Activated CD4-positive, alpha-beta T cell treated with anti-CD3 and anti-CD28 coated beads, Interleukin-2, amount 10 ng/mL, durations not matched to agents 24 days and 14 days (primary cell): ENCODE measurements around the gene CTRB2. TPM values are rescaled to one million over a fixed set of nuclear protein-coding genes. Genes with fewer than 3 reads are reported as not detected.

Experiments used
- DNase-seq: peaks from one replicate; pipeline ENCODE4 v3.0.0; 2022
- H3K27ac Mint-ChIP-seq: one replicate; pipeline ENCODE4 v1.8.0; 2022; ENCODE audit warnings: mild to moderate bottlenecking, mixed read lengths
- H3K27me3 Mint-ChIP-seq: one replicate; pipeline ENCODE4 v1.8.0; 2022; ENCODE audit warnings: mixed read lengths
- H3K36me3 Mint-ChIP-seq: one replicate; pipeline ENCODE4 v1.8.0; 2022; ENCODE audit warnings: low read depth, mild to moderate bottlenecking, mixed read lengths
- H3K4me1 Mint-ChIP-seq: one replicate; pipeline ENCODE4 v1.8.0; 2021; ENCODE audit warnings: mixed read lengths
- H3K4me3 Mint-ChIP-seq: one replicate; pipeline ENCODE4 v1.8.0; 2022; ENCODE audit warnings: mild to moderate bottlenecking, moderate library complexity, mixed read lengths
- H3K9me3 Mint-ChIP-seq: one replicate; pipeline ENCODE4 v1.8.0; 2021; ENCODE audit warnings: mixed read lengths
- intact Hi-C: fragments of 100-400 bp; cut with micrococcal nuclease; formaldehyde crosslinking; loops from one replicate; pipeline ENCODE4 v1.15.1; 2023
- total RNA-seq: library from RNA; stranded (reverse); gene quantifications from 2 replicates; pipeline ENCODE4 v1.2.3, GENCODE V29; 2022

The CTRB2 gene
- total RNA-seq, 1 donor from 2014 or later = not detected

- Mint-ChIP-seq H3K9me3 (no peaks in the 10 kb centered on the region), H3K36me3 (no peaks in the 10 kb centered on the region), H3K27me3 (peaks cover 30% of the 10 kb centered on the region), H3K27ac (no peak overlapping the region), H3K4me3 (no peak overlapping the region), H3K4me1 (peaks cover 16% of the 10 kb centered on the region)
- no peak for DNase-seq
- intact Hi-C loops = loop anchor here (2.0 kb wide), 1 partner anchor 267 kb away; the partner anchor contains the start of gene TMEM170A
Measured at GRCh38 chr16:75197522-75198134, 9.3 kb downstream of the CTRB2 start.

GRCh38 chr16:75196836-75197235, 10.1 kb downstream of the CTRB2 start:
- no peaks in the 10 kb centered on the region for H3K36me3 Mint-ChIP-seq
- H3K9me3 Mint-ChIP-seq = no peaks in the 10 kb centered on the region
- DNase-seq = no peak
- no peak overlapping the region for H3K27ac Mint-ChIP-seq
- intact Hi-C loops = no loop called here
- peaks cover 30% of the 10 kb centered on the region for H3K27me3 Mint-ChIP-seq
- H3K4me1 Mint-ChIP-seq = peaks cover 16% of the 10 kb centered on the region
- no peak overlapping the region for H3K4me3 Mint-ChIP-seq

- Mint-ChIP-seq H3K4me1 (peaks cover 13% of the 10 kb centered on the region), H3K36me3 (no peaks in the 10 kb centered on the region), H3K9me3 (no peaks in the 10 kb centered on the region), H3K27ac (no peak overlapping the region), H3K27me3 (peaks cover 27% of the 10 kb centered on the region), H3K4me3 (no peak overlapping the region)
- no peak for DNase-seq
- intact Hi-C loops = no loop called here
Measured at GRCh38 chr16:75195811-75196790, 10.9 kb downstream of the CTRB2 start.

- Mint-ChIP-seq H3K9me3 (no peaks in the 10 kb centered on the region), H3K27ac (no peak overlapping the region), H3K27me3 (peaks cover 19% of the 10 kb centered on the region), H3K4me3 (no peak overlapping the region), H3K4me1 (peaks cover 6% of the 10 kb centered on the region), H3K36me3 (no peaks in the 10 kb centered on the region)
- no peak for DNase-seq
- intact Hi-C loops = no loop called here
Measured at GRCh38 chr16:75193730-75194444, 13.1 kb downstream of the CTRB2 start.

- no peak for DNase-seq
- H3K4me3 Mint-ChIP-seq = no peak overlapping the region
- H3K9me3 Mint-ChIP-seq = no peaks in the 10 kb centered on the region
- H3K27ac Mint-ChIP-seq = no peak overlapping the region
- H3K36me3 Mint-ChIP-seq = no peaks in the 10 kb centered on the region
- intact Hi-C loops = no loop called here
- H3K27me3 Mint-ChIP-seq = peaks cover 17% of the 10 kb centered on the region
- H3K4me1 Mint-ChIP-seq = peaks cover 4% of the 10 kb centered on the region
Measured at GRCh38 chr16:75193265-75193650, 13.7 kb downstream of the CTRB2 start.

- no peaks in the 10 kb centered on the region for H3K36me3 Mint-ChIP-seq
- no peaks in the 10 kb centered on the region for H3K9me3 Mint-ChIP-seq
- peaks cover 2% of the 10 kb centered on the region for H3K4me1 Mint-ChIP-seq
- H3K27ac Mint-ChIP-seq = no peak overlapping the region
- H3K4me3 Mint-ChIP-seq = no peak overlapping the region
- no peak for DNase-seq
- intact Hi-C loops = no loop called here
- H3K27me3 Mint-ChIP-seq = peaks cover 12% of the 10 kb centered on the region
Measured at GRCh38 chr16:75192606-75193264, 14.2 kb downstream of the CTRB2 start.

GRCh38 chr16:75189638-75190245, 17.2 kb downstream of the CTRB2 start:
- Mint-ChIP-seq H3K27me3 (peaks cover 4% of the 10 kb centered on the region), H3K4me1 (no peaks in the 10 kb centered on the region), H3K4me3 (no peak overlapping the region), H3K9me3 (no peaks in the 10 kb centered on the region), H3K36me3 (no peaks in the 10 kb centered on the region), H3K27ac (no peak overlapping the region)
- intact Hi-C loops = no loop called here
- no peak for DNase-seq

- Mint-ChIP-seq H3K4me3 (no peak overlapping the region), H3K36me3 (no peaks in the 10 kb centered on the region), H3K9me3 (no peaks in the 10 kb centered on the region), H3K27me3 (peaks cover 4% of the 10 kb centered on the region), H3K27ac (no peak overlapping the region), H3K4me1 (no peaks in the 10 kb centered on the region)
- intact Hi-C loops = no loop called here
- DNase-seq = no peak
Measured at GRCh38 chr16:75188832-75189477, 18.0 kb downstream of the CTRB2 start.

GRCh38 chr16:75181630-75182029, 25.3 kb downstream of the CTRB2 start:
- H3K9me3 Mint-ChIP-seq = peaks cover 18% of the 10 kb centered on the region
- no peak for DNase-seq
- no peaks in the 10 kb centered on the region for H3K36me3 Mint-ChIP-seq
- H3K4me3 Mint-ChIP-seq = no peak overlapping the region
- intact Hi-C loops = no loop called here
- H3K4me1 Mint-ChIP-seq = peaks cover 2% of the 10 kb centered on the region
- peaks cover 5% of the 10 kb centered on the region for H3K27me3 Mint-ChIP-seq
- H3K27ac Mint-ChIP-seq = no peak overlapping the region

- Mint-ChIP-seq H3K4me3 (no peak overlapping the region), H3K9me3 (peaks cover 28% of the 10 kb centered on the region), H3K36me3 (peaks cover 3% of the 10 kb centered on the region), H3K4me1 (peaks cover 2% of the 10 kb centered on the region), H3K27me3 (peaks cover 4% of the 10 kb centered on the region), H3K27ac (no peak overlapping the region)
- no peak for DNase-seq
- intact Hi-C loops = no loop called here
Measured at GRCh38 chr16:75179208-75179607, 27.8 kb downstream of the CTRB2 start.

GRCh38 chr16:75176926-75177325, 30.0 kb downstream of the CTRB2 start:
- DNase-seq = no peak
- Mint-ChIP-seq H3K9me3 (peaks cover 43% of the 10 kb centered on the region), H3K27me3 (peaks cover 4% of the 10 kb centered on the region), H3K36me3 (peaks cover 13% of the 10 kb centered on the region), H3K4me1 (peaks cover 2% of the 10 kb centered on the region), H3K27ac (no peak overlapping the region), H3K4me3 (no peak overlapping the region)
- intact Hi-C loops = no loop called here

- no peak overlapping the region for H3K4me3 Mint-ChIP-seq
- H3K36me3 Mint-ChIP-seq = peaks cover 27% of the 10 kb centered on the region
- no peak for DNase-seq
- peaks cover 2% of the 10 kb centered on the region for H3K4me1 Mint-ChIP-seq
- no peak overlapping the region for H3K27ac Mint-ChIP-seq
- H3K9me3 Mint-ChIP-seq = peaks cover 45% of the 10 kb centered on the region
- intact Hi-C loops = no loop called here
- H3K27me3 Mint-ChIP-seq = no peaks in the 10 kb centered on the region
Measured at GRCh38 chr16:75175074-75175473, 31.9 kb downstream of the CTRB2 start.

- peaks cover under 1% of the 10 kb centered on the region for H3K4me1 Mint-ChIP-seq
- no peak overlapping the region for H3K4me3 Mint-ChIP-seq
- intact Hi-C loops = no loop called here
- no peak overlapping the region for H3K27ac Mint-ChIP-seq
- H3K27me3 Mint-ChIP-seq = no peaks in the 10 kb centered on the region
- H3K36me3 Mint-ChIP-seq = peaks cover 52% of the 10 kb centered on the region
- no peak for DNase-seq
- peaks cover 43% of the 10 kb centered on the region for H3K9me3 Mint-ChIP-seq
Measured at GRCh38 chr16:75172578-75172977, 34.4 kb downstream of the CTRB2 start.
